LNCAP (cell line): ENCODE data around the gene DDX53.

Source experiments
- TF ChIP-seq, protein P1 (sequence below): fragments of 450-650 bp; IDR thresholded peaks from 2 replicates; pipeline ENCODE4 v1.5.1; 2017; ENCODE audit warnings: mild to moderate bottlenecking

Gene DDX53

DNA sequence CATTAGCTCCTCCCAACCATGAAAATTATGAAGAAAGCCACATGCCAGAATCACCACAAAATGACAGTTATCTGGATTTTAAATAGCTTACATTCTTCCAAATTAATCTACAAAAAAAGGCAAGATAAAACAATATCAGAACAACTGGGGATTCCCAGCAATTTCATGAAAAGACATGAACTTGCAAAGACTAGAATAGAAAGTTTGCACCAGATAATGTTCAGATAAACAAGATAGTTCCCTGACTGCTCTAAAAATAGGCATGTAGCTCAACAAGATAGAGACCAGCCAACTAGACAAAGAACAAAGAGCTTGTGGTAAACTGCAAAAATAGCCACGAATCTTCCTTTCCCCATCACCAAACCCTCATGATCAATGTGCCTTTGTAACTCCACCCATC, 30.3 kb upstream of the DDX53 start:
- TF ChIP-seq, protein P1, sequence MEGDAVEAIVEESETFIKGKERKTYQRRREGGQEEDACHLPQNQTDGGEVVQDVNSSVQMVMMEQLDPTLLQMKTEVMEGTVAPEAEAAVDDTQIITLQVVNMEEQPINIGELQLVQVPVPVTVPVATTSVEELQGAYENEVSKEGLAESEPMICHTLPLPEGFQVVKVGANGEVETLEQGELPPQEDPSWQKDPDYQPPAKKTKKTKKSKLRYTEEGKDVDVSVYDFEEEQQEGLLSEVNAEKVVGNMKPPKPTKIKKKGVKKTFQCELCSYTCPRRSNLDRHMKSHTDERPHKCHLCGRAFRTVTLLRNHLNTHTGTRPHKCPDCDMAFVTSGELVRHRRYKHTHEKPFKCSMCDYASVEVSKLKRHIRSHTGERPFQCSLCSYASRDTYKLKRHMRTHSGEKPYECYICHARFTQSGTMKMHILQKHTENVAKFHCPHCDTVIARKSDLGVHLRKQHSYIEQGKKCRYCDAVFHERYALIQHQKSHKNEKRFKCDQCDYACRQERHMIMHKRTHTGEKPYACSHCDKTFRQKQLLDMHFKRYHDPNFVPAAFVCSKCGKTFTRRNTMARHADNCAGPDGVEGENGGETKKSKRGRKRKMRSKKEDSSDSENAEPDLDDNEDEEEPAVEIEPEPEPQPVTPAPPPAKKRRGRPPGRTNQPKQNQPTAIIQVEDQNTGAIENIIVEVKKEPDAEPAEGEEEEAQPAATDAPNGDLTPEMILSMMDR, result no peak

DNA sequence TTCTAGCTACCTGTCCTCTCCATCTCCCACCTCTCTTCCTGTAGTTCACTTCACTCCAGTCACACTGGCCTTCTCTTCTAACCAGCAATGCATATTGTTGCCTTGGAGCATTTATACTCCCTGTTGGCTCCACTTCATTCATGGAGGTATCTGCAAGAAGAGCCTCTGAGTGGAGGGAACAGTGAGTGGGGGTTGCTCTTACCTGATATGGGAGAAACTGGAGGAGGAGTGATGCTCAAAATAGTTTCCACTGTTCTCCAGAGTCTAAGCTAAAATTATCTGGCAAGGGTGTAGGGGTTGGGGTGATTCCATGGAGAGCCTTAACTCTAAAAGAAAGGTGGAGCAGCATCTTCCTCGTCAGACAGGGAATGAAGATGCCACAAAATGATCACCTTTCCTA, 28.9 kb upstream of the DDX53 start:
- TF ChIP-seq, protein P1, result no peak

DNA sequence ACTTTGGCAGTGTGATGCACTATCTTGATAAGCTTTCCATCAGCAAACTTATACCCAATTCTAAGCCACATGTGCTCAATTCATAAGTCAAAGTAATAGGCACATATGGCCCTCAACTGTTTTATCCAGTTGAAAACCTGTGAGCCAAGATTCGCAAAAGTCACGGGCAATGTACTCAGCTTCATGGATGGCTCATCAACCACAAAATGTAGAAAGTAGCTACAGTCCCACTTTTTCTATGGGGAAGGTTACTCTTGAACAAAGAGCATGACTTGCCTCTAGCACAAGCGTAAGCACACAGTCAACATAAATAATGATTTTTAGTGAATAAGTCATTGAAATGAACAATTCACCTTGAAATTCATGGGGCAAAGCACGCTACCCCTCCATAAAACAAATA, 25.1 kb upstream of the DDX53 start:
- TF ChIP-seq, protein P1, result no peak

DNA sequence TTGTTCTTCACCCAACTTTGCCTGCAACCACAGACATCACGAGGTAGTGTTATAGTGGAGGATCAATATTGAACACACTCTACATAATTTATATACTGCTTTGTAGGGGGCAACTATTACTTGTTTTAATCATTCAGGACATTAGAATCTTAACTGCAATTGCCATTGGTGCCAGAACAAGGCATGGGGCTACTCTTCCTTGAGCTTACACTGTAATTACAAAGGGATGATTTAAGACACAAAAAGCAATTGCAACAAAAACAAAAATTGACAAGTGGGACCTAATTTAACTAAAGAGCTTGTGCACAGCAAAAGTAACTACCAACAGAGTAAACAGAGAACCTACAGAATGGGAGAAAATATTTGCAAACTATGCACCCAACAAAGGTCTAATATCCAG, 24.0 kb upstream of the DDX53 start:
- TF ChIP-seq, protein P1, result no peak

DNA sequence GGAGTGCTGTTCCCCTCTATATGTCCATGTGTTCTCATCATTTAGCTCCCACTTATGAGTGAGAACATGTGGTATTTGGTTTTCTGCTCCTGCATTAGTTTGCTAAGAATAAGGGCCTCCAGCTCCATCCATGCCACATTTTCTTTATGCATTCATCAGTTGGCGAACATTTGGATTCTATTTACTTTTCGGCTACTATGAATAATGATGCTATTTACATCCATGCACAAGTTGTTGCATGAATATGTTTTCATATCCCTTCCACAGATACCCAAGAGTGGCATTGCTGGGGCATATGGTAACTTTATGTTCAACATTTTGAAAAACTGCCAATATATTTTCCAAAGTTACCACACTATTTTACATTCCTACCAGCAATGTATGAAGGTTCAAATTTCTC, 13.8 kb upstream of the DDX53 start:
- TF ChIP-seq, protein P1, result no peak

DNA sequence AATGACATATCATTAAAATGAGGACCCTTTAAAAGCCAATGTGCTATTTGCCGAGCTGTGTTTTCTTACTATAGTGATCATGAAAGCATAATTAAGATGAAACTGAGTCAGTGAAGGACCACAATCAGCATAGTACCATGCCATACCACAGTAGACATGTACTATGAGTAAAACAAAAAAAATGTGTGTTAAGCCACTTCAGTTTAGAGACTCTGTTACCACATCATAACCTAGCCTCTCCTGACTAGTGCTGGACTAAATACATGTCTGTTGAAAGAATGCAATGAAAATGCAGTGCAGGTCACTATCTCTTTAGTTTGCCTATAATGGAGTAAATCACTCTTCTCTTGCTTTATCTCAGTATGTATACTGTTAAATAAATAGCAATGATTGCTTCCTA, 12.3 kb upstream of the DDX53 start:
- TF ChIP-seq, protein P1, result no peak

DNA sequence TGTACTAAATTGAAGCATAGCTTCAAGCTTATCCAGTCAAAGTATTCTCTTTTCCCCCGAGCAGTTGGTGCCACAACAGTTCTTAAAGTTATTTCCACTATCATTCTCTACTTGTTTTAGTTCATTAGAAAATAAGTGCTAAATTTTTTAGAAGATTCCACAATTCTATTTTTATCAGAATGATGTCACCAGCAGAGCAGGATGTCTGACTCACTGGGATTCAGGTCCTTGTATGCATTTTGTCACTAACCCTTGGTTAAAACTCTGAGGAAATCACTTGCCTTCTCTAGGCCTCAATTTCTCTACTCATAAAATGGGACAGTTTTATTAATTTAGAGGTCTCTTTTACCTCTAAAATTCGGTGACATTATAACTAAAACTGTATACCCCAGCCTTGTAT, 3.4 kb downstream of the DDX53 start:
- TF ChIP-seq, protein P1, result no peak

DNA sequence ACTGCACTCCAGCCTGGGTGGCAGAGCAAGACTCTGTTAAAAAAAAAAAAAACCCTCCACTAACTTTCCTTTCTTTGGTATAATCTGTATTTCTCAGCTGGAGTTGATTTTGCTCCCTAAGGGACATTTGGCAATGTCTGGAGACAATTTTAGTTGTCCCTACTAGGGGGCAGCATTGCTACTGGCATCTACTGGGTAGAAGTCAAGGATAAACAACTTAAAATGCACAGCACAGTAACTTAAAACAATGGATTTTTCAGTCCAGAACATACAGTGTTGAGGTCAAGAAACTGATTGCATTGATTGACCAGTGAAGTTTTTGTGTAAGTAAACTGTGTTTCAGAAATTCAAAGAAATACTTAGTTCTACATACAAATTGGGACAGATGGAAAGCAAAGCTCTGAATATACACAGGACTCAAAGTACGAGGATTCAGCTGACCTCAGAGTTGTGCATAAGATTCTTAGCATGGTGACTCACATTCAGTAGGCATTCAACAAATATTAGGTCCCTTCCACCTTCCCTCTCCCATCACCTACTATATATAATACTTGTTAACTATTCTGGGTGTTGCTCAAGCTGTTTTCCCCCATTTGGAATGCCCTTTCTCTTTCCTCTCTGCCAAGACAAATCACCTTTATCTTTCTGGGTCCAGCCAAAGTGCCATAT, 8.8 kb downstream of the DDX53 start:
- TF ChIP-seq, protein P1, result peak; percentile 48
